ENCODE measurements around the gene CDIP1. TPM values are rescaled to one million over a fixed set of nuclear protein-coding genes. Genes with fewer than 3 reads are reported as not detected.

CDIP1 gene
- total RNA-seq, 1 donor from 2014 or later: 7.9 TPM

Other genes starting within 250 kb of the CDIP1 start
- 8.9 TPM for gene GLIS2, start 222.7 kb downstream of the CDIP1 start, total RNA-seq (ENCODE audit: insufficient read depth, low replicate concordance)
- 1.7 TPM for gene PAM16, start 187.5 kb downstream of the CDIP1 start, total RNA-seq (ENCODE audit: insufficient read depth, low replicate concordance)
- gene VASN, start 166.9 kb downstream of the CDIP1 start, total RNA-seq (ENCODE audit: insufficient read depth, low replicate concordance): 57.3 TPM
- 53.2 TPM for gene CORO7, start 122.2 kb downstream of the CDIP1 start, total RNA-seq (ENCODE audit: insufficient read depth, low replicate concordance)
- 17.1 TPM for gene DNAJA3, start 112.9 kb downstream of the CDIP1 start, total RNA-seq (ENCODE audit: insufficient read depth, low replicate concordance)
- gene NMRAL1, start 64.1 kb downstream of the CDIP1 start, total RNA-seq (ENCODE audit: insufficient read depth, low replicate concordance): 17.1 TPM
- gene HMOX2, start 62.4 kb downstream of the CDIP1 start, total RNA-seq (ENCODE audit: insufficient read depth, low replicate concordance): 32.3 TPM
- gene C16orf96, start 17.6 kb upstream of the CDIP1 start, total RNA-seq (ENCODE audit: insufficient read depth, low replicate concordance): 0.48 TPM
- gene UBALD1, start 76.1 kb upstream of the CDIP1 start, total RNA-seq (ENCODE audit: insufficient read depth, low replicate concordance): 1.4 TPM
- 21.9 TPM for gene MGRN1, start 86.1 kb upstream of the CDIP1 start, total RNA-seq (ENCODE audit: insufficient read depth, low replicate concordance)
- gene NUDT16L1, start 154.8 kb upstream of the CDIP1 start, total RNA-seq (ENCODE audit: insufficient read depth, low replicate concordance): 15.9 TPM
- gene ANKS3, start 195.5 kb upstream of the CDIP1 start, total RNA-seq (ENCODE audit: insufficient read depth, low replicate concordance): 18.8 TPM
- 0.24 TPM for gene DNAAF8, start 195.8 kb upstream of the CDIP1 start, total RNA-seq (ENCODE audit: insufficient read depth, low replicate concordance)
- gene ZNF500, start 228.4 kb upstream of the CDIP1 start, total RNA-seq (ENCODE audit: insufficient read depth, low replicate concordance): 14.0 TPM
- gene SEPTIN12, start 249.6 kb upstream of the CDIP1 start, total RNA-seq (ENCODE audit: insufficient read depth, low replicate concordance): not detected

Data from umbilical cord (tissue), 1 donor.